Fibroblast of lung (primary cell): ENCODE results near the gene GPR32.
"Not testable (repeated sequence)": the region's sequence is repeated elsewhere in the genome, so short reads cannot be mapped to it uniquely, and the experiment has no call there.

ENCODE experiments used
- CTCF ChIP-seq, 2 donors: IDR thresholded peaks in 1 of 2; conservative IDR thresholded peaks in 1 of 2; 1 replicate in 1 of 2; 2 replicates in 1 of 2; pipeline ENCODE4 v1.5.1; 2011 to 2012; ENCODE audit warnings: low read length in 2 of 2, control low read depth in 1 of 2, inconsistent platforms in 1 of 2, low read depth in 1 of 2, mild to moderate bottlenecking in 1 of 2
- EZH2 ChIP-seq: IDR thresholded peaks from 2 replicates; pipeline ENCODE4 v1.5.1; 2012; ENCODE audit warnings: low read length, control low read depth, mild to moderate bottlenecking; ENCODE audit errors: missing control alignments

- TF ChIP-seq CTCF (conservative IDR thresholded peaks at IDR 0.05 in 1 of 2, IDR thresholded peaks at IDR 0.05 in 1 of 2; ENCODE audit: low read depth in 1 of 2, low read length in 2 of 2); EZH2: not testable (repeated sequence)
Observed at GRCh38 chr19:50761501-50761900, 8.8 kb upstream of the GPR32 start.
